C4-2B (cell line): Measurements from ENCODE around the gene CAMK4.

Experiments
- H3K27ac ChIP-seq: fragments of 450-650 bp; 2 replicates; pipeline ENCODE4 v1.5.1; 2017
- ZFX ChIP-seq: fragments of 450-650 bp; IDR thresholded peaks from 2 replicates; pipeline ENCODE4 v1.6.1; 2017
- TF ChIP-seq, protein P1 (sequence below): fragments of 450-650 bp; conservative IDR thresholded peaks from 2 replicates; pipeline ENCODE4 v1.5.1; 2017; ENCODE audit warnings: mild to moderate bottlenecking

The CAMK4 gene

DNA sequence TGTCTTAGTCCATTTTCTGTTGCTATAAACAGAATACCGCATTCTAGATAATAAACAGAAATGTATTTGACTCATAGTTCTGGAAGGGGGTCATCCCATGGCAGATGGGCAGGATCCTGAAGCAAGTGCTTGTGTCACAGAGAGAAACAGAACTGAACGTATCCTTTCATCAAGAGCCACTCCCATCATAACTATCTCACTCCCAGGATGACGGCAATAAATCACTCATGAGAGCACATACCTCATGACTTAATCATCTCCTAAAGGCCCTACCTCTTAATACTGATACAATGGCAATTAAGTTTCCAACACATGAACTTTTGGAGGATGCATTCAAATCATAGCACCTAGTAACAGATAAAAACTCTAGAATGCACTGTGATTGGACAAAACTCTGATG lies 142.9 kb downstream of the CAMK4 start:
- no peak overlapping the region for H3K27ac ChIP-seq
- TF ChIP-seq ZFX: no peak
- TF ChIP-seq, protein P1, sequence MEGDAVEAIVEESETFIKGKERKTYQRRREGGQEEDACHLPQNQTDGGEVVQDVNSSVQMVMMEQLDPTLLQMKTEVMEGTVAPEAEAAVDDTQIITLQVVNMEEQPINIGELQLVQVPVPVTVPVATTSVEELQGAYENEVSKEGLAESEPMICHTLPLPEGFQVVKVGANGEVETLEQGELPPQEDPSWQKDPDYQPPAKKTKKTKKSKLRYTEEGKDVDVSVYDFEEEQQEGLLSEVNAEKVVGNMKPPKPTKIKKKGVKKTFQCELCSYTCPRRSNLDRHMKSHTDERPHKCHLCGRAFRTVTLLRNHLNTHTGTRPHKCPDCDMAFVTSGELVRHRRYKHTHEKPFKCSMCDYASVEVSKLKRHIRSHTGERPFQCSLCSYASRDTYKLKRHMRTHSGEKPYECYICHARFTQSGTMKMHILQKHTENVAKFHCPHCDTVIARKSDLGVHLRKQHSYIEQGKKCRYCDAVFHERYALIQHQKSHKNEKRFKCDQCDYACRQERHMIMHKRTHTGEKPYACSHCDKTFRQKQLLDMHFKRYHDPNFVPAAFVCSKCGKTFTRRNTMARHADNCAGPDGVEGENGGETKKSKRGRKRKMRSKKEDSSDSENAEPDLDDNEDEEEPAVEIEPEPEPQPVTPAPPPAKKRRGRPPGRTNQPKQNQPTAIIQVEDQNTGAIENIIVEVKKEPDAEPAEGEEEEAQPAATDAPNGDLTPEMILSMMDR: no peak

DNA sequence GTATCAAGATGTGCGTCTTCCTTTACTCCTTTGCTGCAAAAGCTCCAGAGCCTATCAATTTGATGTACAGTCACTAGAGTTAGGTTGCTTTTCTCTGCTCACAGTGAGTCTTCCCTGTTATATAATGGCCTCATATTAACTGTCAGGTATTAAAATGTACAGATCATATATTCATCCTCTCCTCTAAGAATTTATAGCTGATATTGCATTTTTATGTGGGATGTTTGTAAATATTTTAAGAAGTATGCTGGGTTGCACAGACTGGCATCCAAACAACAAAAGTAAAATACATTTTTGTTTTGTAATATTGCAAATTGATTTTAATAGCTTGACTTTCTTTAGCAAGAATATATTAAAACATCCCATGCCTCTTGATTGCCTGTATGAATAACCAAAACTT lies 148.6 kb downstream of the CAMK4 start:
- H3K27ac ChIP-seq: no peak overlapping the region
- TF ChIP-seq, protein P1: no peak
- no peak for TF ChIP-seq ZFX

DNA sequence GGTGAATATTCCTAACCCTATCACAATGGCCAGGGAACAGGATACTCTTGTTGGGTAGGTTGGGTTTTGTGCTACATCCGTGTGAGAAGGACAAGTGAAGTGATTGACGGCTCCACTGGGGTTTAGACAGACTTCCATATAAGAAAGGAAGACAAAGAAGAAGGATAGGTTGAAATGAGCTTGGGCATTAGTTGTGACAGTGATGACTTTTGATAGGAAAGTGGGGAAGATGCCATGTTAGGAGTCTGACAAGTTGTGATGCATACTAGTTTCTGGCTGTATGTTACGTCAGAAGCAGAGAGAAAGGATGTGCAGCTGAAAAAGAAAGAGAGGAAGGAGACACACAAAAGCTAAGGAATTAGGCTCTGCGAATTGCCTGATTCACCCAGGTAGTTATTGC lies 150.2 kb downstream of the CAMK4 start:
- no peak for TF ChIP-seq ZFX
- TF ChIP-seq, protein P1: no peak
- H3K27ac ChIP-seq: no peak overlapping the region

DNA sequence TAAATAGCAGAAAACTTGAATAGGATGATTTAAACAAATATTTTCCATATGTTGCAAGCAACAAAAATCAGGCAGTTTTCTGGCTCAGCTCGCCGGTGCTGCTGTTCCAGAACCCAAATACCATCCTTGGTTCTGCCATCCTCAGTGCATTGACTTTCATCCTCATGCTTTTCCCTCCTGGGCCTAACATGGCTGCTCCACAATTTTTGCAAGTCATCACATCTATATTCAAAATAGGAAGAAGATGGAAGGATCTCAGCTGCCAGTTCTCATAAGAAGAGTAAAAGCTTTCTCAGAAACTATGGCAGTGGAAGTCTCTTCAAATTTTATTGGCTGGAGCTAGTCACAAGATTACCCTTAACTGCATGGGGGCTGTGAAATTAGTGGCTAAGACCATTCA lies 151.5 kb downstream of the CAMK4 start:
- TF ChIP-seq, protein P1: no peak
- TF ChIP-seq ZFX: no peak
- H3K27ac ChIP-seq: no peak overlapping the region

DNA sequence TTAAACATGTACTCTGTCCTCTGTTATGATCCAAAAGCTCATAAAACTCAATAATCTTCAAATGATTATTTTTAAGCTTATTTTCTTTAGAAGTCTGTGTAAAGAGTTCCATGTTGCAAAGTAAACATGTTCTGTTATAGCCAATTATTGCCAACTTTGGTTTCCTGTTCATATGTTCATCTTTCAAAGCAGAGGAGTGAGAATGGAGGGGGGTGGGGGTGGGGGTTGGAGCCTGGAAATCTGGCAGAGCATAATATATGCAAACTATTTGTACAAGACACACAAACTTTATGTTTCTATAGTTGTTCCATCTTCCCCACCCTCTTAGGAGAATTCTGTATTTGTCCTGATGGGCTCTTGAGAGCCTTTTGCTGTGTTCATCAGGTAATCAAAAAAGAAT lies 153.1 kb downstream of the CAMK4 start:
- no peak overlapping the region for H3K27ac ChIP-seq
- TF ChIP-seq, protein P1: no peak
- TF ChIP-seq ZFX: no peak

DNA sequence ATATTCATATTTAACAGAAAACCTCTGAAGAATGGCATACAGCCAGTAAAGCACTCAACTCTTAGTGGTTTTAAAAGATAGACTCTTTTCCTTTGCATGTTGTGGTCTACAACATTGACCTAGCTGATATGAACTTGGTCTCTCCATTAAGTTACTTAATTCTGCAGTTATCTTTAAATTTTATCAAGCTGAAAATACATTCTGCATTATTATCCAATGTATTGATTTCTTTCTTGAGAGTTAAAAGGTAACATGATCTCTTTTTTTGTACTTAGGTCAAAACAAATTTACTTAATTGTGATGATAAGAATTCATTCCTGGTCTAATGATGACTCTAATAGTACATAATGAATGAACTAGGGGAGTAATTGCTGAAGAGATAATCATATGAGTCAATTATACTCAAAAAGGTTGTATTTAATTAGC lies 155.2 kb downstream of the CAMK4 start:
- TF ChIP-seq, protein P1: no peak
- no peak for TF ChIP-seq ZFX
- no peak overlapping the region for H3K27ac ChIP-seq

DNA sequence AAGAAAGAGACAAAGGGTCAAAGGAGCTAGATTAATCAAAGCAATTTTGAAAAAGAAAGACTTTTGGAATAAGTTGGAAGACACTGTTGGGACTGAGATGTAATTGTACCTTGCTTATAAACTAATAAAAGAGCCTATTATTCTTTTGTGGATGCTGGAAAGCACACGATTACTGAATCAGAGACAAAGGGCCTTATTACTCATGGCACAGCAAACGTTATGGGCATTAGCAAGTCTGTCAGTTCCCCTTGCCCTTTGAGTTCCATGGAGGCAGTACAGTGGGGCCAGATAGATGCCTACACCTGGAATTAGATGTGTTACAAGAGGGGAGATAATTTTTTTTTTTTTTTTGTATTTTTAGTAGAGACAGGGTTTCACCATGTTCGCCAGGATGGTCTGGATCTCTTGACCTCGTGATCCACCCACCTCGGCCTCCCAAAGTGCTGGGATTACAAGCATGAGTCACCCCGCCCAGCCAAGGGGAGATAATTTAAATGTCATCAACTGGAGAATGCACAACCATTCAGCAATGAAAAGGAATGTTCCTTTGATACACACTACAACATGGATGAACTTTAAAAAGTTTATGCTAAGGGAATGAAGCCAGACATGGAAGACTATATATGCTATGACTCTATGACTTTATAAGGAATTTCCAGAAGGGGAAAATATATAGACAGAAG lies 159.2 kb downstream of the CAMK4 start:
- TF ChIP-seq, protein P1: no peak
- TF ChIP-seq ZFX: no peak
- H3K27ac ChIP-seq: no peak overlapping the region
